Right lobe of liver (tissue), 6 donors: ENCODE measurements around the gene PKM. TPM values are rescaled to one million over a fixed set of nuclear protein-coding genes. Genes with fewer than 3 reads are reported as not detected.

Source experiments
- ATAC-seq, 4 donors: fragments of 200-7000 bp; cut with Tn5 transposase; one replicate each; pipeline ENCODE4 v1.9.1; 2020; ENCODE audit warnings: mild to moderate bottlenecking in 4 of 4, moderate library complexity in 4 of 4
- DNase-seq, 3 donors: peaks; one replicate each; pipeline ENCODE4 v3.0.0-alpha.2; 2020
- H3K27ac ChIP-seq, 3 donors: fragments of 200-600 bp; one replicate each; pipeline ENCODE4 v1.8.0; 2022
- H3K27me3 ChIP-seq, 2 donors: fragments of 200-600 bp; one replicate each; pipeline ENCODE4 v1.8.0; 2022
- H3K36me3 ChIP-seq, 4 donors: fragments of 200-600 bp; sonication (generic) in 1 of 4; one replicate each; pipeline versions ENCODE4 v1.5.1 to v1.8.0; 2017 to 2022; ENCODE audit warnings: control low read depth in 1 of 4
- H3K4me1 ChIP-seq, 4 donors: fragments of 200-600 bp; sonication (generic) in 1 of 4; one replicate each; pipeline versions ENCODE4 v1.5.1 to v1.8.0; 2017 to 2022; ENCODE audit warnings: control low read depth in 1 of 4
- H3K4me3 ChIP-seq, 3 donors: fragments of 200-600 bp; one replicate each; pipeline ENCODE4 v1.8.0; 2022
- H3K9me3 ChIP-seq, 4 donors: fragments of 200-600 bp; sonication (generic) in 1 of 4; one replicate each; pipeline versions ENCODE4 v1.5.1 to v1.8.0; 2017 to 2022; ENCODE audit warnings: control low read depth in 1 of 4
- CTCF ChIP-seq, 4 donors: fragments of 200-600 bp in 3 of 4; fragments of 450-650 bp in 1 of 4; IDR thresholded peaks; one replicate each; pipeline versions ENCODE4 v1.5.1 to v1.8.0; 2016 to 2022; ENCODE audit warnings: antibody characterized with exemption in 4 of 4, mild to moderate bottlenecking in 2 of 4
- POLR2A ChIP-seq: fragments of 450-650 bp; IDR thresholded peaks from one replicate; pipeline ENCODE4 v1.6.1; 2017; ENCODE audit warnings: antibody characterized with exemption, mild to moderate bottlenecking
- WGBS: methylation state at CpG from one replicate; pipeline ENCODE4 v1.1.6; 2018; ENCODE audit warnings: low coverage, low lambda C conversion rate; ENCODE audit not compliant: insufficient coverage; ENCODE audit errors: missing lambda C conversion rate; 5-methylcytosine and 5-hydroxymethylcytosine counted together
- intact Hi-C, 2 donors: fragments of 100-400 bp; cut with DNase I; formaldehyde crosslinking; loops; one replicate each; pipeline versions ENCODE4 v1.11.2 to v1.14.1; 2022
- total RNA-seq, 6 experiments: library from RNA; depleted of rRNA in 2 of 6; stranded (reverse); fragments of >200 nt in 2 of 6; fragmentation: NEBNext Ultra II Directional in 3 of 6; extraction: Animal tissue kit (Norgen Biotek cat#: 25700) in 3 of 6; gene quantifications; one replicate each; pipeline versions ENCODE4 v1.1.0 to v1.2.4, GENCODE V29; 2016 to 2023
- donor health status: DM: no; HTN: yes; CAD: no.
- donor health status: DM: no; HTN: no; CAD: no.
- donor health status: DM: no; HTN: no; CAD: no.
- donor health status: DM: no; HTN: yes; CAD: no.
- donor health status: DM: no; HTN: yes; CAD: no.

The PKM gene
- total RNA-seq, 6 experiments from 2014 or later: 18.4 to 106 (median 27.2) TPM

- Histone ChIP-seq H3K27ac (no peak overlapping the region), H3K4me3 (no peak overlapping the region), H3K27me3 (no peaks in the 10 kb centered on the region), H3K36me3 (peaks cover 0 to 5% (median 0%) of the 10 kb centered on the region in 4 donors), H3K9me3 (no peaks in the 10 kb centered on the region), H3K4me1 (no peaks in the 10 kb centered on the region)
- peak in 1 of 3 donors; percentile 31 for DNase-seq
- ATAC-seq: peak; percentile 33 to 80 (median 45)
- TF ChIP-seq POLR2A: no peak
- TF ChIP-seq CTCF (IDR thresholded peaks at IDR 0.05): no peak
- intact Hi-C loops: no loop called here
- WGBS: 40% methylated on average over 2 of the region's 3 CpGs
These were observed 6.3 kb upstream of the PKM start for GRCh38 chr15:72237029-72237852.

GRCh38 chr15:72236381-72237003 lies 5.5 kb upstream of the PKM start:
- TF ChIP-seq POLR2A: no peak
- TF ChIP-seq CTCF (IDR thresholded peaks at IDR 0.05): no peak
- H3K27ac ChIP-seq: no peak overlapping the region
- no peak overlapping the region for H3K4me3 ChIP-seq
- intact Hi-C loops: no loop called here
- H3K27me3 ChIP-seq: no peaks in the 10 kb centered on the region
- H3K36me3 ChIP-seq: peaks cover 0 to 3% (median 0%) of the 10 kb centered on the region in 4 donors
- H3K4me1 ChIP-seq: peaks cover 0 to 2% (median 0%) of the 10 kb centered on the region in 4 donors
- ATAC-seq (no peak), DNase-seq (no peak)
- no peaks in the 10 kb centered on the region for H3K9me3 ChIP-seq
- WGBS: no CpG with 5 or more reads among the region's 2 CpGs

- no peaks in the 10 kb centered on the region for H3K36me3 ChIP-seq
- intact Hi-C loops: no loop called here
- ATAC-seq (no peak), DNase-seq (no peak)
- H3K9me3 ChIP-seq: no peaks in the 10 kb centered on the region
- TF ChIP-seq POLR2A: no peak
- TF ChIP-seq CTCF (IDR thresholded peaks at IDR 0.05): no peak
- H3K4me3 ChIP-seq: no peak overlapping the region
- no peaks in the 10 kb centered on the region for H3K27me3 ChIP-seq
- no CpG with 5 or more reads among the region's 4 CpGs for WGBS
- H3K4me1 ChIP-seq: peaks cover 0 to 2% (median under 1%) of the 10 kb centered on the region in 4 donors
- H3K27ac ChIP-seq: no peak overlapping the region
These were observed 4.3 kb upstream of the PKM start for GRCh38 chr15:72235298-72235697.

GRCh38 chr15:72233769-72234168 lies 2.8 kb upstream of the PKM start:
- intact Hi-C loops: no loop called here
- DNase-seq (no peak), ATAC-seq (no peak)
- H3K36me3 ChIP-seq: no peaks in the 10 kb centered on the region
- no peak overlapping the region for H3K4me3 ChIP-seq
- H3K27ac ChIP-seq: no peak overlapping the region
- no peaks in the 10 kb centered on the region for H3K27me3 ChIP-seq
- H3K9me3 ChIP-seq: no peaks in the 10 kb centered on the region
- WGBS: 88% methylated on average over 6 of the region's 6 CpGs
- TF ChIP-seq CTCF (IDR thresholded peaks at IDR 0.05) (no peak), POLR2A (no peak)
- H3K4me1 ChIP-seq: peaks cover 0 to 14% (median 1%) of the 10 kb centered on the region in 4 donors
